ENCODE data around the gene CYTH1. TPM values are rescaled to one million over a fixed set of nuclear protein-coding genes. Genes with fewer than 3 reads are reported as not detected.

Gene CYTH1
- total RNA-seq, 4 donors from 2014 or later = 50.0 to 139 (median 83.7) TPM

GRCh38 chr17:78806451-78806850 is 24.4 kb upstream of the CYTH1 start:
- no peak for DNase-seq (ENCODE audit: low spot score)
- no peak for ATAC-seq (ENCODE audit: low FRiP score)
- TF ChIP-seq CTCF (IDR thresholded peaks at IDR 0.05) = no peak

- ATAC-seq (ENCODE audit: low FRiP score) (no peak), DNase-seq (ENCODE audit: low spot score) (no peak)
- no peak for TF ChIP-seq CTCF (IDR thresholded peaks at IDR 0.05)
Observed at GRCh38 chr17:78805301-78805700, 23.2 kb upstream of the CYTH1 start.

GRCh38 chr17:78804777-78805176 is 22.7 kb upstream of the CYTH1 start:
- no peak for TF ChIP-seq CTCF (IDR thresholded peaks at IDR 0.05)
- DNase-seq (ENCODE audit: low spot score) (no peak), ATAC-seq (ENCODE audit: low FRiP score) (no peak)

GRCh38 chr17:78803186-78803845 is 21.2 kb upstream of the CYTH1 start:
- no peak for TF ChIP-seq CTCF (IDR thresholded peaks at IDR 0.05)
- DNase-seq (ENCODE audit: low spot score) (no peak), ATAC-seq (ENCODE audit: low FRiP score) (no peak)

- DNase-seq (ENCODE audit: low spot score) (no peak), ATAC-seq (ENCODE audit: low FRiP score) (no peak)
- no peak for TF ChIP-seq CTCF (IDR thresholded peaks at IDR 0.05)
Observed at GRCh38 chr17:78802459-78802858, 20.4 kb upstream of the CYTH1 start.

- no peak for TF ChIP-seq CTCF (IDR thresholded peaks at IDR 0.05)
- no peak for ATAC-seq (ENCODE audit: low FRiP score)
- DNase-seq (ENCODE audit: low spot score) = no peak
Observed at GRCh38 chr17:78802008-78802407, 19.9 kb upstream of the CYTH1 start.

GRCh38 chr17:78800132-78800931 is 18.3 kb upstream of the CYTH1 start:
- DNase-seq (ENCODE audit: low spot score) = no peak
- no peak for ATAC-seq (ENCODE audit: low FRiP score)
- TF ChIP-seq CTCF (IDR thresholded peaks at IDR 0.05) = no peak

Data from omental fat pad (tissue), 4 donors.